Neuronal stem cell (in vitro differentiated cells): ENCODE data around the gene P3H1.
"Not testable (repeated sequence)": the region's sequence is repeated elsewhere in the genome, so short reads cannot be mapped to it uniquely, and the experiment has no call there.

Source experiments
- DNase-seq: peaks from one replicate; pipeline ENCODE4 v3.0.0-alpha.2; 2013; ENCODE audit warnings: low spot score
- H2AFZ ChIP-seq: one replicate; pipeline ENCODE4 v1.6.1; 2013; ENCODE audit warnings: mild to moderate bottlenecking, low read length, inconsistent platforms
- H2AK5ac ChIP-seq: 2 replicates; pipeline ENCODE4 v1.6.1; 2013; ENCODE audit warnings: low read depth, mild to moderate bottlenecking, inconsistent platforms, low read length, moderate library complexity, mixed read lengths
- H2BK120ac ChIP-seq: 2 replicates; pipeline ENCODE4 v1.6.1; 2013; ENCODE audit warnings: low read depth, mild to moderate bottlenecking, inconsistent platforms, low read length, moderate library complexity, mixed read lengths
- H2BK12ac ChIP-seq: one replicate; pipeline ENCODE4 v1.6.1; 2013; ENCODE audit warnings: low read length, inconsistent platforms
- H2BK15ac ChIP-seq: 2 replicates; pipeline ENCODE4 v1.6.1; 2013; ENCODE audit warnings: mild to moderate bottlenecking, low read length, inconsistent platforms, mixed read lengths
- H2BK5ac ChIP-seq: one replicate; pipeline ENCODE4 v1.6.1; 2013; ENCODE audit warnings: inconsistent platforms, mild to moderate bottlenecking, low read length, moderate library complexity
- H3K14ac ChIP-seq: one replicate; pipeline ENCODE4 v1.6.1; 2013; ENCODE audit warnings: low read length, inconsistent platforms
- H3K18ac ChIP-seq: 2 replicates; pipeline ENCODE4 v1.6.1; 2013; ENCODE audit warnings: low read length, inconsistent platforms
- H3K23ac ChIP-seq: 2 replicates; pipeline ENCODE4 v1.6.1; 2013; ENCODE audit warnings: low read depth, mild to moderate bottlenecking, mixed read lengths, low read length, inconsistent platforms; ENCODE audit not compliant: poor library complexity
- H3K27ac ChIP-seq: replicated peaks from 3 replicates; pipeline ENCODE4 v1.5.1; 2013; ENCODE audit warnings: low read length, inconsistent platforms
- H3K27me3 ChIP-seq, 3 experiments: 2 replicates each; pipeline ENCODE4 v1.6.1; 2013; ENCODE audit warnings: low read length in 3 of 3, mild to moderate bottlenecking in 2 of 3, inconsistent platforms in 1 of 3, low read depth in 1 of 3, mixed read lengths in 1 of 3, moderate library complexity in 1 of 3; ENCODE audit not compliant: control insufficient read depth in 3 of 3, insufficient read depth in 3 of 3
- H3K36me3 ChIP-seq, 2 donors: replicated peaks in 1 of 2; 2 replicates each; pipeline ENCODE4 v1.6.1; 2013; ENCODE audit warnings: low read length in 2 of 2; ENCODE audit not compliant: control insufficient read depth in 2 of 2, insufficient read depth in 2 of 2
- H3K4ac ChIP-seq: 2 replicates; pipeline ENCODE4 v1.6.1; 2013; ENCODE audit warnings: inconsistent platforms, mild to moderate bottlenecking, low read length, moderate library complexity
- H3K4me1 ChIP-seq, 2 donors: 1 replicate in 1 of 2; 2 replicates in 1 of 2; pipeline ENCODE4 v1.6.1; 2013; ENCODE audit warnings: low read length in 2 of 2, low read depth in 1 of 2; ENCODE audit not compliant: control insufficient read depth in 2 of 2, insufficient read depth in 1 of 2
- H3K4me2 ChIP-seq: one replicate; pipeline ENCODE4 v1.6.1; 2013; ENCODE audit warnings: mild to moderate bottlenecking, low read length, inconsistent platforms; ENCODE audit not compliant: insufficient read depth, poor library complexity, severe bottlenecking
- H3K4me3 ChIP-seq, 2 donors: 2 replicates each; pipeline ENCODE4 v1.5.1; 2013; ENCODE audit warnings: low read length in 2 of 2, mild to moderate bottlenecking in 2 of 2, inconsistent platforms in 1 of 2, moderate library complexity in 1 of 2
- H3K79me1 ChIP-seq: one replicate; pipeline ENCODE4 v1.6.1; 2013; ENCODE audit warnings: low read depth, mild to moderate bottlenecking, inconsistent platforms, low read length, moderate library complexity
- H3K9ac ChIP-seq: one replicate; pipeline ENCODE4 v1.6.1; 2013; ENCODE audit warnings: mild to moderate bottlenecking, low read depth, low read length, inconsistent platforms; ENCODE audit not compliant: poor library complexity
- H3K9me3 ChIP-seq, 2 donors: replicated peaks in 1 of 2; 2 replicates each; pipeline versions ENCODE3 to v1.6.1; 2013; ENCODE audit warnings: low read length in 2 of 2, mild to moderate bottlenecking in 2 of 2, inconsistent platforms in 1 of 2, low read depth in 1 of 2, mixed read lengths in 1 of 2, moderate library complexity in 1 of 2; ENCODE audit not compliant: control insufficient read depth in 2 of 2, insufficient read depth in 1 of 2
- H4K8ac ChIP-seq: one replicate; pipeline ENCODE4 v1.6.1; 2013; ENCODE audit warnings: low read depth, mild to moderate bottlenecking, inconsistent platforms, low read length, moderate library complexity
- H4K91ac ChIP-seq: one replicate; pipeline ENCODE4 v1.6.1; 2013; ENCODE audit warnings: low read length, low read depth, mild to moderate bottlenecking, inconsistent platforms; ENCODE audit not compliant: poor library complexity
- whole genome bisulfite sequencing, 2 donors: extraction: QIAGEN DNeasy Blood & Tissue Kit; methylation state at CpG; one replicate each; pipeline ENCODE4 v1.1.7; 2013; ENCODE audit warnings: missing lambda C conversion rate in 2 of 2, mixed read lengths in 1 of 2; ENCODE audit not compliant: insufficient read length in 2 of 2, insufficient replicate concordance in 1 of 2; ENCODE audit errors: extremely low coverage in 2 of 2; 5-methylcytosine and 5-hydroxymethylcytosine counted together

Gene P3H1

GRCh38 chr1:42723511-42723910 is 43.3 kb downstream of the P3H1 start:
- Histone ChIP-seq H3K79me1 (no peaks in the 10 kb centered on the region), H2AFZ (no peak overlapping the region), H3K23ac (no peak overlapping the region), H2BK12ac (no peak overlapping the region), H3K4me2 (no peak overlapping the region), H2BK120ac (no peak overlapping the region), H4K91ac (no peak overlapping the region), H3K4ac (no peak overlapping the region), H3K36me3 (peaks cover 0 to 5% of the 10 kb centered on the region in 2 donors), H3K27ac (no peak overlapping the region), H3K4me1 (no peaks in the 10 kb centered on the region), H3K4me3 (no peak overlapping the region), H3K27me3 (no peaks in the 10 kb centered on the region), H2AK5ac (no peak overlapping the region), H3K18ac (no peak overlapping the region), H3K14ac (no peak overlapping the region), H2BK15ac (no peak overlapping the region), H3K9ac (no peak overlapping the region), H2BK5ac (no peak overlapping the region), H3K9me3 (peaks cover 0 to 2% of the 10 kb centered on the region in 2 donors), H4K8ac (no peak overlapping the region)
- 100% methylated on average over 2 of the region's 6 CpGs; no CpG with 5 or more reads in 1 of the 2 donors for WGBS, 2 donors
- DNase-seq: no peak

GRCh38 chr1:42722403-42722802 is 44.4 kb downstream of the P3H1 start:
- H3K27ac ChIP-seq, H3K4ac ChIP-seq, H3K9ac ChIP-seq, H3K4me1 ChIP-seq, H2BK12ac ChIP-seq, H3K14ac ChIP-seq, DNase-seq, H3K4me2 ChIP-seq, H4K8ac ChIP-seq, H2BK120ac ChIP-seq, H3K27me3 ChIP-seq, H3K18ac ChIP-seq, H2BK15ac ChIP-seq, H3K36me3 ChIP-seq, H2BK5ac ChIP-seq, H2AK5ac ChIP-seq, H2AFZ ChIP-seq, H3K4me3 ChIP-seq, H3K23ac ChIP-seq, H3K9me3 ChIP-seq, H4K91ac ChIP-seq, H3K79me1 ChIP-seq: not testable (repeated sequence)
- WGBS, 2 donors: no CpG with 5 or more reads among the region's 2 CpGs

- Histone ChIP-seq H4K8ac (no peak overlapping the region), H4K91ac (no peak overlapping the region), H3K9ac (no peak overlapping the region), H3K14ac (no peak overlapping the region), H2BK120ac (no peak overlapping the region), H3K36me3 (peaks cover 6 to 9% of the 10 kb centered on the region in 2 donors), H3K27me3 (no peaks in the 10 kb centered on the region), H2BK15ac (no peak overlapping the region), H3K18ac (no peak overlapping the region), H3K9me3 (peaks cover 0 to 2% of the 10 kb centered on the region in 2 donors), H2BK12ac (no peak overlapping the region), H3K4ac (no peak overlapping the region), H3K4me2 (no peak overlapping the region), H3K27ac (no peak overlapping the region), H2BK5ac (no peak overlapping the region), H2AK5ac (no peak overlapping the region), H3K4me1 (no peaks in the 10 kb centered on the region), H3K4me3 (no peak overlapping the region), H3K79me1 (no peaks in the 10 kb centered on the region), H2AFZ (no peak overlapping the region), H3K23ac (no peak overlapping the region)
- DNase-seq: no peak
- WGBS, 2 donors: no CpG with 5 or more reads among the region's 3 CpGs
These were observed 44.9 kb downstream of the P3H1 start for GRCh38 chr1:42721926-42722325.

- Histone ChIP-seq H4K8ac (no peak overlapping the region), H3K14ac (no peak overlapping the region), H3K18ac (no peak overlapping the region), H3K4ac (no peak overlapping the region), H2BK15ac (no peak overlapping the region), H2BK12ac (no peak overlapping the region), H3K27me3 (no peaks in the 10 kb centered on the region), H2AFZ (no peak overlapping the region), H3K4me1 (no peaks in the 10 kb centered on the region), H3K9me3 (peaks cover 0 to 2% of the 10 kb centered on the region in 2 donors), H4K91ac (no peak overlapping the region), H3K4me3 (no peak overlapping the region), H3K9ac (no peak overlapping the region), H3K4me2 (no peak overlapping the region), H2BK120ac (no peak overlapping the region), H3K79me1 (no peaks in the 10 kb centered on the region), H3K27ac (no peak overlapping the region), H2BK5ac (no peak overlapping the region), H3K23ac (no peak overlapping the region), H2AK5ac (no peak overlapping the region), H3K36me3 (peaks cover 10 to 13% of the 10 kb centered on the region in 2 donors)
- no peak for DNase-seq
- WGBS, 2 donors: no CpG with 5 or more reads among the region's 1 CpG
These were observed 46.0 kb downstream of the P3H1 start for GRCh38 chr1:42720868-42721267.
